SU-DHL-6 (cell line): ENCODE measurements around the gene DLD.

Experiments used
- H2AFZ ChIP-seq: fragments of 200-600 bp; sonication (generic); 2 replicates; pipeline ENCODE4 v1.6.1; 2014; ENCODE audit warnings: low read depth, mild to moderate bottlenecking, moderate library complexity, mixed read lengths, antibody characterized with exemption, low read length; ENCODE audit not compliant: severe bottlenecking
- H3F3A ChIP-seq: fragments of 200-600 bp; shearing (Covaris generic); 2 replicates; pipeline ENCODE4 v1.6.0; 2016; ENCODE audit warnings: antibody characterized with exemption, mild to moderate bottlenecking; ENCODE audit not compliant: insufficient read depth
- H3K27ac ChIP-seq: fragments of 200-600 bp; sonication (generic); 2 replicates; pipeline ENCODE4 v1.5.1; 2016; ENCODE audit warnings: low read depth, mild to moderate bottlenecking, low read length, moderate library complexity, mixed read lengths
- H3K27me3 ChIP-seq: fragments of 200-600 bp; sonication (generic), shearing (Covaris generic); 2 replicates; pipeline ENCODE4 v1.6.0; 2014; ENCODE audit warnings: mild to moderate bottlenecking, low read length
- H3K36me3 ChIP-seq: fragments of 200-600 bp; sonication (generic); 2 replicates; pipeline ENCODE4 v1.6.1; 2014; ENCODE audit warnings: mild to moderate bottlenecking, low read length, mixed read lengths
- H3K4me2 ChIP-seq: fragments of 300-600, 200-600 bp; shearing (Covaris generic), sonication (generic); 2 replicates; pipeline ENCODE4 v1.6.0; 2014; ENCODE audit warnings: low read length, low read depth, mild to moderate bottlenecking; ENCODE audit not compliant: poor library complexity, severe bottlenecking
- H3K4me3 ChIP-seq: fragments of 200-600 bp; sonication (generic); 2 replicates; pipeline ENCODE4 v1.5.1; 2014; ENCODE audit warnings: antibody characterized with exemption, low read length, mild to moderate bottlenecking, mixed read lengths; ENCODE audit not compliant: insufficient read depth, poor library complexity, severe bottlenecking
- H3K79me2 ChIP-seq: fragments of 200-600 bp; sonication (generic); 2 replicates; pipeline ENCODE4 v1.6.1; 2014; ENCODE audit warnings: mild to moderate bottlenecking, low read length, moderate library complexity; ENCODE audit not compliant: insufficient read depth
- H3K9ac ChIP-seq: fragments of 200-600 bp; sonication (generic); 2 replicates; pipeline ENCODE4 v1.7.0; 2014; ENCODE audit warnings: mild to moderate bottlenecking, low read length
- H3K9me2 ChIP-seq: fragments of 200-600 bp; sonication (generic); replicated peaks from 2 replicates; pipeline ENCODE4 v1.6.1; 2014; ENCODE audit warnings: low read length; ENCODE audit not compliant: insufficient read depth
- H3K9me3 ChIP-seq: fragments of 200-600 bp; sonication (generic); 2 replicates; pipeline ENCODE4 v1.6.1; 2014; ENCODE audit warnings: low read length, mixed read lengths; ENCODE audit not compliant: insufficient read depth
- H4K20me1 ChIP-seq: fragments of 200-600 bp; sonication (generic); 2 replicates; pipeline ENCODE4 v1.6.1; 2014; ENCODE audit warnings: low read depth, mild to moderate bottlenecking, antibody characterized with exemption, low read length, moderate library complexity, mixed read lengths
- EZH2phosphoT487 ChIP-seq: fragments of 200-600 bp; sonication (generic), shearing (Covaris generic); conservative IDR thresholded peaks from 2 replicates; pipeline ENCODE4 v1.6.1; 2018; ENCODE audit warnings: mild to moderate bottlenecking, antibody characterized with exemption, low read length, moderate library complexity, mixed read lengths
- TF ChIP-seq, protein P1 (sequence below): fragments of 200-600 bp; sonication (generic); IDR thresholded peaks from one replicate; pipeline ENCODE4 v1.5.1; 2017; ENCODE audit warnings: antibody characterized with exemption, mild to moderate bottlenecking, low read length, moderate library complexity; ENCODE audit not compliant: insufficient read depth, poor library complexity, severe bottlenecking

The DLD gene

DNA sequence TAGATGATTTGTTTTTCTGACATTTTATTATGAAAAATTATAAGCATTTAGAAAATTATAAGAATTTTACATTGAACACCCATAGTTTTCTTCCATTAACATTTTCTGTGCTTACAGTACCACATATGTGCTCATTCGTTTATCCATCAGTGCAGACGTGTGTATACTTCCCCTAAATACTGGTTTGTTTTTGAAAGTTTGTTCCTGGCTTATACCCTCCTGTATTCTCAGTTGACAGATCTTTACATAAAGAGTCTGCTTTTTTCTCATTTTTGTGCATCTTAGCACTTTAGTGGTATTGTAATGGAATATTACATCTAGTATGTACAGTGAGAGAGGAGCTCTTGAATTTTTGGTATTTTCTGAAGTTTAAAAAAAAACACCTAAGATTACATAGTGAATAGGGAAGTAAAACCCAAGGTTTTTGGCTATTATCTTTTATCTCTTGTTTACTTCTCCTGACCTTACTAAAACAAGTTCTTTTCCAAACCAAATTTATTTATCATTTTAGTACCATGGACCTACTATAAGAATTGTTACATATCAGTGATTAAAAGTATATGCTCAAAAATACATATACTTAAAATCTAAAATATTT, 8.1 kb downstream of the DLD start:
- Histone ChIP-seq H3K36me3 (peaks cover 34% of the 10 kb centered on the region; the same call in 1 of the 2 replicates), H3K4me3 (no peak overlapping the region), H3K9me2 (no peaks in the 10 kb centered on the region), H3K9me3 (no peaks in the 10 kb centered on the region), H4K20me1 (peaks cover 26% of the 10 kb centered on the region; the same call in 1 of the 2 replicates), H2AFZ (no peak overlapping the region), H3F3A (no peaks in the 10 kb centered on the region; the same call in 1 of the 2 replicates), H3K79me2 (peaks cover 89% of the 10 kb centered on the region), H3K4me2 (peak overlapping the region; percentile 29), H3K9ac (no peak overlapping the region), H3K27me3 (no peaks in the 10 kb centered on the region), H3K27ac (peak overlapping the region; percentile 28; the same call in 1 of the 2 replicates)
- TF ChIP-seq, protein P1, sequence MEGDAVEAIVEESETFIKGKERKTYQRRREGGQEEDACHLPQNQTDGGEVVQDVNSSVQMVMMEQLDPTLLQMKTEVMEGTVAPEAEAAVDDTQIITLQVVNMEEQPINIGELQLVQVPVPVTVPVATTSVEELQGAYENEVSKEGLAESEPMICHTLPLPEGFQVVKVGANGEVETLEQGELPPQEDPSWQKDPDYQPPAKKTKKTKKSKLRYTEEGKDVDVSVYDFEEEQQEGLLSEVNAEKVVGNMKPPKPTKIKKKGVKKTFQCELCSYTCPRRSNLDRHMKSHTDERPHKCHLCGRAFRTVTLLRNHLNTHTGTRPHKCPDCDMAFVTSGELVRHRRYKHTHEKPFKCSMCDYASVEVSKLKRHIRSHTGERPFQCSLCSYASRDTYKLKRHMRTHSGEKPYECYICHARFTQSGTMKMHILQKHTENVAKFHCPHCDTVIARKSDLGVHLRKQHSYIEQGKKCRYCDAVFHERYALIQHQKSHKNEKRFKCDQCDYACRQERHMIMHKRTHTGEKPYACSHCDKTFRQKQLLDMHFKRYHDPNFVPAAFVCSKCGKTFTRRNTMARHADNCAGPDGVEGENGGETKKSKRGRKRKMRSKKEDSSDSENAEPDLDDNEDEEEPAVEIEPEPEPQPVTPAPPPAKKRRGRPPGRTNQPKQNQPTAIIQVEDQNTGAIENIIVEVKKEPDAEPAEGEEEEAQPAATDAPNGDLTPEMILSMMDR: no peak
- TF ChIP-seq EZH2phosphoT487: no peak

GRCh38 chr7:107900496-107901015, 9.6 kb downstream of the DLD start:
- TF ChIP-seq EZH2phosphoT487: no peak
- TF ChIP-seq, protein P1: no peak
- Histone ChIP-seq H3K9me3 (no peaks in the 10 kb centered on the region), H3F3A (no peaks in the 10 kb centered on the region; the same call in 1 of the 2 replicates), H4K20me1 (peaks cover 25% of the 10 kb centered on the region; the same call in 1 of the 2 replicates), H3K27me3 (no peaks in the 10 kb centered on the region), H3K9ac (no peak overlapping the region), H3K36me3 (peaks cover 48% of the 10 kb centered on the region), H3K79me2 (peaks cover 75% of the 10 kb centered on the region), H3K4me2 (no peak overlapping the region), H3K4me3 (no peak overlapping the region), H3K9me2 (no peaks in the 10 kb centered on the region), H2AFZ (no peak overlapping the region), H3K27ac (no peak overlapping the region)

GRCh38 chr7:107902381-107902780, 11.4 kb downstream of the DLD start:
- H2AFZ ChIP-seq: no peak overlapping the region
- H3K36me3 ChIP-seq: peaks cover 58% of the 10 kb centered on the region
- no peaks in the 10 kb centered on the region for H3K9me2 ChIP-seq
- peaks cover 57% of the 10 kb centered on the region for H3K79me2 ChIP-seq
- H3K4me3 ChIP-seq: no peak overlapping the region
- no peak overlapping the region for H3K27ac ChIP-seq
- H4K20me1 ChIP-seq: peaks cover 25% of the 10 kb centered on the region; the same call in 1 of the 2 replicates
- no peak for TF ChIP-seq EZH2phosphoT487
- TF ChIP-seq, protein P1: no peak
- no peak overlapping the region for H3K9ac ChIP-seq
- H3K4me2 ChIP-seq: no peak overlapping the region
- H3F3A ChIP-seq: no peaks in the 10 kb centered on the region; the same call in 1 of the 2 replicates
- H3K27me3 ChIP-seq: no peaks in the 10 kb centered on the region
- no peaks in the 10 kb centered on the region for H3K9me3 ChIP-seq
